Lung (tissue), 12 donors: Measurements from ENCODE around the gene CACNA1D. TPM values are rescaled to one million over a fixed set of nuclear protein-coding genes. Genes with fewer than 3 reads are reported as not detected.

Experiments
- ATAC-seq: fragments of 200-7000 bp; cut with Tn5 transposase; one replicate; pipeline ENCODE4 v1.9.1; 2020; ENCODE audit warnings: moderate number of reproducible peaks; ENCODE audit not compliant: insufficient read depth, low FRiP score
- DNase-seq, 3 donors: peaks; one replicate each; pipeline ENCODE4 v3.0.0-alpha.2; 2013 to 2017
- H3K27ac ChIP-seq, 2 donors: one replicate each; pipeline ENCODE4 v1.5.1; 2013; ENCODE audit warnings: mild to moderate bottlenecking in 2 of 2, moderate library complexity in 2 of 2, control low read depth in 1 of 2, inconsistent platforms in 1 of 2, low read depth in 1 of 2, low read length in 1 of 2
- H3K27me3 ChIP-seq, 3 donors: one replicate each; pipeline ENCODE4 v1.5.1; 2013; ENCODE audit warnings: low read length in 2 of 3; ENCODE audit not compliant: control insufficient read depth in 3 of 3, insufficient read depth in 3 of 3
- H3K36me3 ChIP-seq, 4 donors: one replicate each; pipeline ENCODE4 v1.5.1; 2013; ENCODE audit warnings: low read length in 4 of 4, mild to moderate bottlenecking in 1 of 4, moderate library complexity in 1 of 4; ENCODE audit not compliant: control insufficient read depth in 4 of 4, insufficient read depth in 4 of 4
- H3K4me1 ChIP-seq, 5 donors: one replicate each; pipeline ENCODE4 v1.5.1; 2013; ENCODE audit warnings: low read length in 5 of 5, mild to moderate bottlenecking in 2 of 5, moderate library complexity in 1 of 5; ENCODE audit not compliant: control insufficient read depth in 5 of 5, insufficient read depth in 5 of 5
- H3K4me3 ChIP-seq: one replicate; pipeline ENCODE4 v1.5.1; 2013; ENCODE audit warnings: mild to moderate bottlenecking, control low read depth, moderate library complexity
- H3K9ac ChIP-seq, 2 donors: one replicate each; pipeline ENCODE4 v1.5.1; 2013; ENCODE audit warnings: low read length in 2 of 2, control low read depth in 1 of 2; ENCODE audit not compliant: insufficient read depth in 1 of 2
- H3K9me3 ChIP-seq, 4 donors: one replicate each; pipeline ENCODE4 v1.5.1; 2013; ENCODE audit warnings: low read length in 3 of 4, mild to moderate bottlenecking in 1 of 4, moderate library complexity in 1 of 4; ENCODE audit not compliant: control insufficient read depth in 4 of 4, insufficient read depth in 3 of 4
- CTCF ChIP-seq: IDR thresholded peaks from 2 replicates; pipeline ENCODE4 v1.5.1; 2012; ENCODE audit warnings: mild to moderate bottlenecking; ENCODE audit errors: control extremely low read depth, extremely low read depth
- WGBS, 2 donors: extraction: QIAGEN DNeasy Blood & Tissue Kit; methylation state at CpG; one replicate each; pipeline ENCODE4 v1.1.7; 2013; 5-methylcytosine and 5-hydroxymethylcytosine counted together
- polyA plus RNA-seq, 2 donors: library from polyadenylated mRNA; stranded (reverse); fragments of 200-250 nt; gene quantifications; one replicate each; pipeline ENCODE4 v1.2.1, GENCODE V29; 2013
- total RNA-seq, 2 donors: library from RNA; depleted of rRNA in 1 of 2; stranded (reverse); fragments of >200 nt in 1 of 2; gene quantifications; one replicate each; pipeline ENCODE4 v1.2.1, GENCODE V29; 2014 to 2021
- donor health status: control.
- donor health status: control.
- donor health status: Bipolar disorder and iron deficiency.
- donor health status: healthy.
- donor health status: DM: yes; HTN: yes; CAD: no.

The CACNA1D gene
- total and polyA plus RNA-seq, 4 donors = 2.7 to 96.8 (median 23.1) TPM

GRCh38 chr3:53846134-53846850, 351.9 kb downstream of the CACNA1D start, which contains the start of the genes CHDH and IL17RB:
Gene CHDH, minus strand, starts transcription at chr3:53846419. Its CDS starts 22,411 bp downstream, at chr3:53824008.
Gene IL17RB, plus strand, starts transcription at chr3:53846568. Its CDS starts 21 bp downstream, at chr3:53846589.
- Histone ChIP-seq H3K36me3 (no peaks in the 10 kb centered on the region), H3K27me3 (peaks cover 0 to 9% (median 8%) of the 10 kb centered on the region in 3 donors), H3K27ac (peak within 1 kb of the TSS; percentile 22 to 83), H3K9me3 (no peaks in the 10 kb centered on the region), H3K9ac (peak within 1 kb of the TSS; percentile 43 to 47), H3K4me3 (peak within 1 kb of the TSS; percentile 58), H3K4me1 (peaks cover 0 to 20% (median 7%) of the 10 kb centered on the region in 5 donors)
- DNase-seq = peak; percentile 53 to 74 (median 71)
- no peak for TF ChIP-seq CTCF
- ATAC-seq = peak; percentile 86
- WGBS, 2 donors = 3% methylated on average over 67 to 91 of the region's 91 CpGs

- no peak for ATAC-seq
- DNase-seq = no peak
- Histone ChIP-seq H3K4me3 (peak overlapping the region; percentile 58), H3K27me3 (peaks cover 0 to 9% (median 8%) of the 10 kb centered on the region in 3 donors), H3K4me1 (peaks cover 0 to 20% (median 7%) of the 10 kb centered on the region in 5 donors), H3K9ac (no peak overlapping the region), H3K27ac (no peak overlapping the region), H3K36me3 (no peaks in the 10 kb centered on the region), H3K9me3 (no peaks in the 10 kb centered on the region)
- no peak for TF ChIP-seq CTCF
- WGBS, 2 donors = 62 to 65% methylated on average over 10 of the region's 10 CpGs
Observed at GRCh38 chr3:53846851-53847155, 352.4 kb downstream of the CACNA1D start.

GRCh38 chr3:53849916-53850315, 355.5 kb downstream of the CACNA1D start:
- Histone ChIP-seq H3K9ac (no peak overlapping the region), H3K36me3 (no peaks in the 10 kb centered on the region), H3K4me3 (no peak overlapping the region), H3K9me3 (no peaks in the 10 kb centered on the region), H3K27me3 (peaks cover 0 to 9% (median 8%) of the 10 kb centered on the region in 3 donors), H3K27ac (no peak overlapping the region), H3K4me1 (peaks cover 0 to 8% (median 3%) of the 10 kb centered on the region in 5 donors)
- TF ChIP-seq CTCF = no peak
- DNase-seq (no peak), ATAC-seq (no peak)
- 94 to 95% methylated on average over 7 of the region's 7 CpGs for WGBS, 2 donors
